Activated CD8-positive, alpha-beta memory T cell treated with anti-CD3 and anti-CD28 coated beads, Interleukin-2, amount 50 U/mL, for 4 hours (primary cell): ENCODE results near the gene RTTN.
"Not testable (repeated sequence)": the region's sequence is repeated elsewhere in the genome, so short reads cannot be mapped to it uniquely, and the experiment has no call there.

Source experiments
- DNase-seq: peaks from one replicate; pipeline ENCODE4 v3.0.0-alpha.2; 2020

RTTN gene

GRCh38 chr18:70021043-70021442 is 184.4 kb downstream of the RTTN start:
- no peak for DNase-seq

GRCh38 chr18:70019991-70020390 is 185.5 kb downstream of the RTTN start:
- DNase-seq, result no peak

GRCh38 chr18:70019136-70019535 is 186.4 kb downstream of the RTTN start:
- no peak for DNase-seq

- no peak for DNase-seq
Observed at GRCh38 chr18:70015127-70015526, 190.4 kb downstream of the RTTN start.

- DNase-seq, result no peak
Observed at GRCh38 chr18:70005580-70005979, 199.9 kb downstream of the RTTN start.

GRCh38 chr18:70004696-70005095 is 200.8 kb downstream of the RTTN start:
- DNase-seq, result no peak

- DNase-seq, result no peak
Observed at GRCh38 chr18:69999656-70000055, 205.8 kb downstream of the RTTN start.

GRCh38 chr18:69998523-69998987 is 206.9 kb downstream of the RTTN start:
- DNase-seq, result no peak

- DNase-seq, result no peak
Observed at GRCh38 chr18:69996951-69997798, 208.3 kb downstream of the RTTN start.

GRCh38 chr18:69996417-69996816 is 209.1 kb downstream of the RTTN start:
- DNase-seq, result no peak

- no peak for DNase-seq
Observed at GRCh38 chr18:69995774-69996173, 209.7 kb downstream of the RTTN start.

- DNase-seq, result no peak
Observed at GRCh38 chr18:69992776-69993175, 212.7 kb downstream of the RTTN start.

GRCh38 chr18:69987870-69988269 is 217.6 kb downstream of the RTTN start:
- no peak for DNase-seq

GRCh38 chr18:69985239-69985638 is 220.2 kb downstream of the RTTN start:
- DNase-seq, result no peak

- DNase-seq, result no peak
Observed at GRCh38 chr18:69982417-69982816, 223.1 kb downstream of the RTTN start.

GRCh38 chr18:69981948-69982347 is 223.5 kb downstream of the RTTN start:
- DNase-seq, result no peak

GRCh38 chr18:69980982-69981804 is 224.3 kb downstream of the RTTN start:
- DNase-seq, result no peak

GRCh38 chr18:69980509-69980908 is 225.0 kb downstream of the RTTN start:
- no peak for DNase-seq

- no peak for DNase-seq
Observed at GRCh38 chr18:69978732-69979715, 226.5 kb downstream of the RTTN start.

- DNase-seq, result not testable (repeated sequence)
Observed at GRCh38 chr18:69975294-69975693, 230.2 kb downstream of the RTTN start.

- no peak for DNase-seq
Observed at GRCh38 chr18:69974365-69974764, 231.1 kb downstream of the RTTN start.

GRCh38 chr18:69969491-69969890 is 236.0 kb downstream of the RTTN start:
- DNase-seq, result no peak

GRCh38 chr18:69968039-69968438 is 237.4 kb downstream of the RTTN start:
- DNase-seq, result peak; percentile 30
